ENCODE results near the gene POLK. TPM values are rescaled to one million over a fixed set of nuclear protein-coding genes. Genes with fewer than 3 reads are reported as not detected.

The POLK gene
- total and polyA plus RNA-seq, 2 of the 4 experiments (the other 2 are of a cell fraction): 10.4 to 24.4 TPM

- dilution Hi-C loops (cut with HindIII; ENCODE audit: low sequenced_read_pairs, unreplicated experiment): no loop called here
- Histone ChIP-seq H3K18ac (ENCODE audit: low read depth, low read length) (no peak overlapping the region), H3K79me1 (ENCODE audit: low read depth in 1 of 2, low read length in 2 of 2) (peaks cover 16 to 20% of the 10 kb centered on the region in 2 experiments; a peak in 3 of 4 replicates), H3K14ac (replicated peaks; ENCODE audit: low read depth, low read length) (no peak overlapping the region), H3K4me2 (ENCODE audit: low read depth, low read length) (no peak overlapping the region), H2BK5ac (ENCODE audit: low read depth, low read length, poor library complexity, severe bottlenecking) (no peak overlapping the region), H3K4me1 (ENCODE audit: control insufficient read depth, insufficient read depth, low read length) (no peaks in the 10 kb centered on the region), H2BK120ac (ENCODE audit: low read depth, low read length) (no peak overlapping the region), H2BK20ac (ENCODE audit: low read depth, low read length) (no peak overlapping the region), H2AFZ (replicated peaks; ENCODE audit: low read length, poor library complexity) (no peak overlapping the region), H3K27ac (ENCODE audit: insufficient read depth, low read length) (no peak overlapping the region), H2AK5ac (ENCODE audit: low read depth, low read length) (no peak overlapping the region), H3K9me1 (ENCODE audit: insufficient read depth, low read length) (no peaks in the 10 kb centered on the region; the same call in 1 of the 2 replicates), H4K91ac (ENCODE audit: insufficient read depth, low read depth, low read length) (no peak overlapping the region), H3K36me3 (ENCODE audit: control insufficient read depth, insufficient read depth, low read length) (peaks cover 8% of the 10 kb centered on the region), H3K56ac (ENCODE audit: extremely low read depth, insufficient read depth, low read length) (no peak overlapping the region), H3K9ac (ENCODE audit: low read depth, low read length) (no peak overlapping the region), H4K8ac (ENCODE audit: low read depth in 2 of 2, low read length in 2 of 2) (no peak overlapping the region), H2BK15ac (ENCODE audit: low read depth, low read length) (no peak overlapping the region), H3K27me3 (ENCODE audit: control insufficient read depth, insufficient read depth, low read length) (no peaks in the 10 kb centered on the region), H2AK9ac (replicated peaks; ENCODE audit: low read depth, low read length, poor library complexity) (no peak overlapping the region), H4K5ac (ENCODE audit: low read depth, low read length) (no peak overlapping the region), H3K4ac (ENCODE audit: low read depth, low read length) (no peak overlapping the region), H4K20me1 (ENCODE audit: insufficient read depth, low read length) (no peaks in the 10 kb centered on the region; the same call in 1 of the 2 replicates), H3K23ac (ENCODE audit: low read depth, low read length) (no peak overlapping the region), H3K4me3 (ENCODE audit: insufficient read depth, low read depth, low read length) (no peak overlapping the region), H3K9me3 (ENCODE audit: control insufficient read depth, insufficient read depth, low read length) (peaks cover 2% of the 10 kb centered on the region; the same call in 1 of the 2 replicates)
- intact Hi-C loops (cut with micrococcal nuclease): no loop called here
- no CpG with 5 or more reads among the region's 1 CpG for WGBS, 2 experiments (ENCODE audit: extremely low coverage in 2 of 2, insufficient read length in 1 of 2)
- no peak for TF ChIP-seq MAZ (IDR thresholded peaks at IDR 0.05; ENCODE audit: borderline replicate concordance, low read depth, low read length)
- TF ChIP-seq MAFK (IDR thresholded peaks at IDR 0.05; ENCODE audit: low read depth, low read length): no peak
- no peak for TF ChIP-seq RAD21 (IDR thresholded peaks at IDR 0.05; ENCODE audit: low read length)
- TF ChIP-seq SMC3 (IDR thresholded peaks at IDR 0.05; ENCODE audit: low read depth, low read length): no peak
- TF ChIP-seq USF2 (IDR thresholded peaks at IDR 0.05; ENCODE audit: low read depth, low read length): no peak
- DNase-seq (no peak), ATAC-seq (ENCODE audit: low read depth) (no peak)
- CTCF ChIA-PET: no interaction called here
- in situ Hi-C loops (cut with MboI; ENCODE audit: low sequenced_read_pairs): no loop called here
- BruUV-seq (replicated peaks): no TSS peak
- POLR2A ChIA-PET (ENCODE audit: unreplicated experiment): no interaction called here
Measured at GRCh38 chr5:75558221-75558620, 46.5 kb downstream of the POLK start.
